T-helper 22 cell (primary cell): Measurements from ENCODE around the gene ALG1.
"Not testable (repeated sequence)": the region's sequence is repeated elsewhere in the genome, so short reads cannot be mapped to it uniquely, and the experiment has no call there.

Experiments
- DNase-seq: peaks from one replicate; pipeline ENCODE4 v3.0.0-alpha.2; 2020; ENCODE audit warnings: low read depth

ALG1 gene

GRCh38 chr16:5073279-5073629 lies 1.6 kb downstream of the ALG1 start:
- DNase-seq: no peak

GRCh38 chr16:5073771-5074170 lies 2.1 kb downstream of the ALG1 start:
- DNase-seq: not testable (repeated sequence)

- no peak for DNase-seq
Observed at GRCh38 chr16:5075637-5076036, 4.0 kb downstream of the ALG1 start.

- DNase-seq: no peak
Observed at GRCh38 chr16:5077304-5077703, 5.7 kb downstream of the ALG1 start.

GRCh38 chr16:5078626-5079025 lies 7.0 kb downstream of the ALG1 start:
- no peak for DNase-seq

GRCh38 chr16:5080461-5080860 lies 8.8 kb downstream of the ALG1 start:
- not testable (repeated sequence) for DNase-seq

GRCh38 chr16:5080996-5081395 lies 9.4 kb downstream of the ALG1 start:
- DNase-seq: not testable (repeated sequence)

- DNase-seq: not testable (repeated sequence)
Observed at GRCh38 chr16:5083646-5084045, 12.0 kb downstream of the ALG1 start.

GRCh38 chr16:5084099-5084731 lies 12.6 kb downstream of the ALG1 start:
- not testable (repeated sequence) for DNase-seq

GRCh38 chr16:5084802-5085201 lies 13.2 kb downstream of the ALG1 start:
- DNase-seq: not testable (repeated sequence)

- not testable (repeated sequence) for DNase-seq
Observed at GRCh38 chr16:5085716-5086115, 14.1 kb downstream of the ALG1 start.

- DNase-seq: not testable (repeated sequence)
Observed at GRCh38 chr16:5088086-5088790, 16.6 kb downstream of the ALG1 start.

- DNase-seq: not testable (repeated sequence)
Observed at GRCh38 chr16:5088936-5089335, 17.3 kb downstream of the ALG1 start.

- not testable (repeated sequence) for DNase-seq
Observed at GRCh38 chr16:5089911-5090555, 18.4 kb downstream of the ALG1 start.

- DNase-seq: not testable (repeated sequence)
Observed at GRCh38 chr16:5090592-5090991, 18.9 kb downstream of the ALG1 start.

GRCh38 chr16:5093081-5093480 lies 21.4 kb downstream of the ALG1 start:
- not testable (repeated sequence) for DNase-seq

- not testable (repeated sequence) for DNase-seq
Observed at GRCh38 chr16:5093746-5094145, 22.1 kb downstream of the ALG1 start.

GRCh38 chr16:5095145-5095830 lies 23.6 kb downstream of the ALG1 start:
- DNase-seq: not testable (repeated sequence)

GRCh38 chr16:5096437-5097060 lies 24.9 kb downstream of the ALG1 start:
- not testable (repeated sequence) for DNase-seq

GRCh38 chr16:5097061-5097469 lies 25.4 kb downstream of the ALG1 start:
- DNase-seq: peak; percentile 26

GRCh38 chr16:5097470-5098220 lies 26.0 kb downstream of the ALG1 start, which contains the start of gene EEF2KMT:
Gene EEF2KMT (minus strand): TSS chr16:5097795. CDS start chr16:5097739, 56 bp downstream.
- peak; percentile 92 for DNase-seq
